Osteocyte (in vitro differentiated cells): ENCODE data around the gene ANKLE2. TPM values are rescaled to one million over a fixed set of nuclear protein-coding genes. Genes with fewer than 3 reads are reported as not detected.

ENCODE experiments used
- DNase-seq: peaks from one replicate; pipeline ENCODE4 v3.0.0; 2021; ENCODE audit warnings: mixed read lengths; ENCODE audit not compliant: unreplicated experiment; ENCODE audit errors: extremely low spot score
- H3K27ac Mint-ChIP-seq: one replicate; pipeline ENCODE4 v1.8.0; 2021; ENCODE audit warnings: mild to moderate bottlenecking, mixed read lengths; ENCODE audit not compliant: unreplicated experiment
- H3K27me3 Mint-ChIP-seq: one replicate; pipeline ENCODE4 v1.8.0; 2021; ENCODE audit warnings: mixed read lengths; ENCODE audit not compliant: unreplicated experiment
- H3K36me3 Mint-ChIP-seq: one replicate; pipeline ENCODE4 v1.8.0; 2021; ENCODE audit warnings: mixed read lengths; ENCODE audit not compliant: unreplicated experiment
- H3K4me1 Mint-ChIP-seq: one replicate; pipeline ENCODE4 v1.8.0; 2021; ENCODE audit warnings: mixed read lengths; ENCODE audit not compliant: unreplicated experiment
- H3K4me3 Mint-ChIP-seq: one replicate; pipeline ENCODE4 v1.8.0; 2021; ENCODE audit warnings: mild to moderate bottlenecking, moderate library complexity, mixed read lengths; ENCODE audit not compliant: unreplicated experiment
- H3K9me3 Mint-ChIP-seq: one replicate; pipeline ENCODE4 v1.8.0; 2021; ENCODE audit warnings: mixed read lengths; ENCODE audit not compliant: unreplicated experiment
- total RNA-seq: library from RNA; stranded (reverse); gene quantifications from 2 replicates; pipeline ENCODE4 v1.2.1, GENCODE V29; 2021
- TF ChIP-seq, protein P1 (sequence below): fragments of 200-600 bp; sonication (generic); IDR thresholded peaks from 2 replicates; pipeline ENCODE4 v1.5.0; 2021; ENCODE audit warnings: antibody characterized with exemption, mild to moderate bottlenecking, moderate library complexity

The ANKLE2 gene
- total RNA-seq, 1 donor from 2014 or later, result 70.0 TPM

GRCh38 chr12:132711080-132711843, 50.4 kb downstream of the ANKLE2 start:
- Mint-ChIP-seq H3K27ac (peak overlapping the region; percentile 18), H3K9me3 (no peaks in the 10 kb centered on the region), H3K4me3 (peak overlapping the region; percentile 79), H3K27me3 (no peaks in the 10 kb centered on the region), H3K36me3 (no peaks in the 10 kb centered on the region), H3K4me1 (peaks cover 14% of the 10 kb centered on the region)
- TF ChIP-seq, protein P1, sequence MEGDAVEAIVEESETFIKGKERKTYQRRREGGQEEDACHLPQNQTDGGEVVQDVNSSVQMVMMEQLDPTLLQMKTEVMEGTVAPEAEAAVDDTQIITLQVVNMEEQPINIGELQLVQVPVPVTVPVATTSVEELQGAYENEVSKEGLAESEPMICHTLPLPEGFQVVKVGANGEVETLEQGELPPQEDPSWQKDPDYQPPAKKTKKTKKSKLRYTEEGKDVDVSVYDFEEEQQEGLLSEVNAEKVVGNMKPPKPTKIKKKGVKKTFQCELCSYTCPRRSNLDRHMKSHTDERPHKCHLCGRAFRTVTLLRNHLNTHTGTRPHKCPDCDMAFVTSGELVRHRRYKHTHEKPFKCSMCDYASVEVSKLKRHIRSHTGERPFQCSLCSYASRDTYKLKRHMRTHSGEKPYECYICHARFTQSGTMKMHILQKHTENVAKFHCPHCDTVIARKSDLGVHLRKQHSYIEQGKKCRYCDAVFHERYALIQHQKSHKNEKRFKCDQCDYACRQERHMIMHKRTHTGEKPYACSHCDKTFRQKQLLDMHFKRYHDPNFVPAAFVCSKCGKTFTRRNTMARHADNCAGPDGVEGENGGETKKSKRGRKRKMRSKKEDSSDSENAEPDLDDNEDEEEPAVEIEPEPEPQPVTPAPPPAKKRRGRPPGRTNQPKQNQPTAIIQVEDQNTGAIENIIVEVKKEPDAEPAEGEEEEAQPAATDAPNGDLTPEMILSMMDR, result no peak
- DNase-seq, result no peak

- peak within 1 kb of the TSS; percentile 82 for H3K4me3 Mint-ChIP-seq
- peaks cover 14% of the 10 kb centered on the region for H3K4me1 Mint-ChIP-seq
Observed at GRCh38 chr12:132710405-132711079, 51.1 kb downstream of the ANKLE2 start, which contains the start of gene PGAM5. Gene PGAM5, plus strand, starts transcription at chr12:132710842. Its CDS starts 35 bp downstream, at chr12:132710877.

GRCh38 chr12:132710043-132710404, 51.6 kb downstream of the ANKLE2 start:
- peak overlapping the region; percentile 82 for H3K4me3 Mint-ChIP-seq
- H3K27ac Mint-ChIP-seq, result peak overlapping the region; percentile 54
- H3K9me3 Mint-ChIP-seq, result no peaks in the 10 kb centered on the region
- no peaks in the 10 kb centered on the region for H3K27me3 Mint-ChIP-seq
- TF ChIP-seq, protein P1, result no peak
- H3K36me3 Mint-ChIP-seq, result no peaks in the 10 kb centered on the region
- peaks cover 14% of the 10 kb centered on the region for H3K4me1 Mint-ChIP-seq
- DNase-seq, result no peak

More at GRCh38 chr12:132710405-132711079, 51.1 kb downstream of the ANKLE2 start, which contains the start of gene PGAM5:
- no peaks in the 10 kb centered on the region for H3K9me3 Mint-ChIP-seq
- peak within 1 kb of the TSS; percentile 54 for H3K27ac Mint-ChIP-seq
- no peaks in the 10 kb centered on the region for H3K27me3 Mint-ChIP-seq
- peak; percentile 93 for DNase-seq
- TF ChIP-seq, protein P1, result no peak
- H3K36me3 Mint-ChIP-seq, result no peaks in the 10 kb centered on the region

DNA sequence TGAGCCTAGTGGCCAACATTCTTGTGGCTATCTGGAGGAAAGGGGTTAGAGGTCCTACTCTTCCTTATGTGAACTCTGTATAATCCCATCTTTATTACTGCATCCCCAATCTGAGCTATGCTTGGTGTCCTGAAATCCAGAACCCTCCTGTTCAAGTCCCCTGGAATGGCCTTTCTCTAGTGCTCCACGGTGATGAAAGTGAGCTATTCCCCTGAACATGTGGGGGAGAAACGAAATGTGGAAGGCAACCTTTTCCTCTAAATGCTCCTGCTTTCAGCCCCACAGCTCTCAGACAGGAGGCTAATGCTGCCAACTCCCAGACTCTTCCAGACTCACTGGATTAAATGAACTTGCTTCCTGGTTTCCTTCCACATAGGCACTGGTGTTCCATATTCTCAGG, 53.5 kb downstream of the ANKLE2 start:
- Mint-ChIP-seq H3K27me3 (no peaks in the 10 kb centered on the region), H3K27ac (no peak overlapping the region), H3K4me3 (no peak overlapping the region), H3K4me1 (peaks cover 14% of the 10 kb centered on the region), H3K9me3 (no peaks in the 10 kb centered on the region), H3K36me3 (no peaks in the 10 kb centered on the region)
- DNase-seq, result no peak
- TF ChIP-seq, protein P1, result no peak

DNA sequence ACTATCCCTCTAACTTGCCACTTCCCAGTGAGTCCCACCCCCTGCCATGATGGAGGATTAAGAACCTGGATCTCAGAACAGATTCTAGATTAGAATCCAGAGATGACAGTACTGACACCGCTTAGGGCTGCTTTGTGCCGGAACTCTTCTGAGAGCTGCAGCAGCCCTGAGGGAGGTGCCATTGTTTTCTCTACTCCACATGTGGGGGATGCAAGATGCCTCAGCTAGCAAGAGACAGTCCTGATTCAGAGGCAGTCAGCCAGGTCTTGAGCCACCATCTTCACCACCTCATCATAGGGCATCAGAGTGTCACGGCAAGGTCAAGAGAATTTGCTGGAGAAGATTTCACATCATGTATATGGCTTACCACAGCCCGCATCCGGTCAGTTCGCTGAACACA, 54.4 kb downstream of the ANKLE2 start:
- TF ChIP-seq, protein P1, result no peak
- H3K9me3 Mint-ChIP-seq, result no peaks in the 10 kb centered on the region
- no peaks in the 10 kb centered on the region for H3K27me3 Mint-ChIP-seq
- H3K4me3 Mint-ChIP-seq, result no peak overlapping the region
- peaks cover 12% of the 10 kb centered on the region for H3K4me1 Mint-ChIP-seq
- H3K27ac Mint-ChIP-seq, result no peak overlapping the region
- DNase-seq, result no peak
- peaks cover 2% of the 10 kb centered on the region for H3K36me3 Mint-ChIP-seq
